ENCODE results near the gene NEK10.

DNA sequence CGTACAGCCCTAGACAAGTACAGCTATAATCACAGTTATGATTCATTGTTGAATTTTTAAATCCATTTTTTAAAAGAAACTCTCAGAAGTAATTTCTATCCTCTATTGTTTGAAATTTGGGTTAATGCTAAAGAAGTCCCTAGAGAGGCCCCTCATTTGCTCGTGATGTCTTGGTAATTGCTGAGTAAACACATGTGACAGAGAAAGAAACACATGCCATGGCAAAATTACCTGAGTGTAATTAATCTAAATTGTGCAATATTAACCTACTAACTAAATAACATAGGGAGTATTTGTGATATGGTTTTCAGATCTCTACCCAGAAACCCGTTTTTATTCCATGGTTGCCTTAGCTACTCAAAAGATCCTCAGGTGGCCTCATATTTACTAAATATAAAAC, 10.8 kb downstream of the NEK10 start:
- TF ChIP-seq MAZ (IDR thresholded peaks at IDR 0.05; ENCODE audit: borderline replicate concordance, low read depth, low read length) (no peak), RCOR1 (IDR thresholded peaks at IDR 0.05; ENCODE audit: insufficient replicate concordance, low read length) (no peak), POLR2A (IDR thresholded peaks at IDR 0.05; ENCODE audit: low read depth, low read length) (no peak), RAD21 (IDR thresholded peaks at IDR 0.05; ENCODE audit: low read length) (no peak), SMC3 (IDR thresholded peaks at IDR 0.05; ENCODE audit: low read depth, low read length) (no peak), RFX5 (IDR thresholded peaks at IDR 0.05; ENCODE audit: low read depth, low read length) (no peak), MAFK (IDR thresholded peaks at IDR 0.05; ENCODE audit: low read depth, low read length) (no peak)
- TF ChIP-seq, protein P1, sequence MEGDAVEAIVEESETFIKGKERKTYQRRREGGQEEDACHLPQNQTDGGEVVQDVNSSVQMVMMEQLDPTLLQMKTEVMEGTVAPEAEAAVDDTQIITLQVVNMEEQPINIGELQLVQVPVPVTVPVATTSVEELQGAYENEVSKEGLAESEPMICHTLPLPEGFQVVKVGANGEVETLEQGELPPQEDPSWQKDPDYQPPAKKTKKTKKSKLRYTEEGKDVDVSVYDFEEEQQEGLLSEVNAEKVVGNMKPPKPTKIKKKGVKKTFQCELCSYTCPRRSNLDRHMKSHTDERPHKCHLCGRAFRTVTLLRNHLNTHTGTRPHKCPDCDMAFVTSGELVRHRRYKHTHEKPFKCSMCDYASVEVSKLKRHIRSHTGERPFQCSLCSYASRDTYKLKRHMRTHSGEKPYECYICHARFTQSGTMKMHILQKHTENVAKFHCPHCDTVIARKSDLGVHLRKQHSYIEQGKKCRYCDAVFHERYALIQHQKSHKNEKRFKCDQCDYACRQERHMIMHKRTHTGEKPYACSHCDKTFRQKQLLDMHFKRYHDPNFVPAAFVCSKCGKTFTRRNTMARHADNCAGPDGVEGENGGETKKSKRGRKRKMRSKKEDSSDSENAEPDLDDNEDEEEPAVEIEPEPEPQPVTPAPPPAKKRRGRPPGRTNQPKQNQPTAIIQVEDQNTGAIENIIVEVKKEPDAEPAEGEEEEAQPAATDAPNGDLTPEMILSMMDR (conservative IDR thresholded peaks at IDR 0.05; ENCODE audit: low read depth, low read length) = no peak
